HFF-Myc (cell line): ENCODE results near the gene KRT77.

Experiments
- DNase-seq: peaks from one replicate; pipeline ENCODE4 v3.0.0-alpha.2; 2011; ENCODE audit warnings: low read depth; ENCODE audit errors: extremely low read depth
- H3K4me3 ChIP-seq: replicated peaks from 2 replicates; pipeline ENCODE4 v1.5.1; 2011; ENCODE audit warnings: low read depth, mild to moderate bottlenecking, control low read depth, low read length
- TF ChIP-seq, protein P1 (sequence below): IDR thresholded peaks from 2 replicates; pipeline ENCODE4 v1.5.1; 2012; ENCODE audit warnings: mild to moderate bottlenecking, low read depth, low read length, control low read depth; ENCODE audit errors: missing control alignments

The KRT77 gene

DNA sequence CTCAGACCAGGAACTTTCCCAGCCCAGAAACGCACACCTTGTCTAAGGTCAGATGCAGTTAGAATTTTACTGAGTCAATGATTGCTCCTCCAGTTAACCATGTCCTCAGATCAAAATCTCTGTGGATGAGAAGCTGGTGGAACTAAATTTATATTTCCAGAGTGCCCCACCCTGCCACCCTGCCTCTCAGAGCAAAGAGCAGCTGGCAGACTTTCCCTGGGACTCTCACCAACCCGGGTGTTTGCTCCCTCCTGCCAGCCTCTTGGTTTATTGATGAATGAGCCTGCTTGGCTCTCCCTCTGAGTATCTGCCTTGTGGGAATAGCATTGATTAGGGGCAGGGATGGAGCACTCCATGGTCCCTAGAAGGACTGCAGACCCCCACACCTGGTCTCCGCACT, 17.3 kb downstream of the KRT77 start:
- TF ChIP-seq, protein P1, sequence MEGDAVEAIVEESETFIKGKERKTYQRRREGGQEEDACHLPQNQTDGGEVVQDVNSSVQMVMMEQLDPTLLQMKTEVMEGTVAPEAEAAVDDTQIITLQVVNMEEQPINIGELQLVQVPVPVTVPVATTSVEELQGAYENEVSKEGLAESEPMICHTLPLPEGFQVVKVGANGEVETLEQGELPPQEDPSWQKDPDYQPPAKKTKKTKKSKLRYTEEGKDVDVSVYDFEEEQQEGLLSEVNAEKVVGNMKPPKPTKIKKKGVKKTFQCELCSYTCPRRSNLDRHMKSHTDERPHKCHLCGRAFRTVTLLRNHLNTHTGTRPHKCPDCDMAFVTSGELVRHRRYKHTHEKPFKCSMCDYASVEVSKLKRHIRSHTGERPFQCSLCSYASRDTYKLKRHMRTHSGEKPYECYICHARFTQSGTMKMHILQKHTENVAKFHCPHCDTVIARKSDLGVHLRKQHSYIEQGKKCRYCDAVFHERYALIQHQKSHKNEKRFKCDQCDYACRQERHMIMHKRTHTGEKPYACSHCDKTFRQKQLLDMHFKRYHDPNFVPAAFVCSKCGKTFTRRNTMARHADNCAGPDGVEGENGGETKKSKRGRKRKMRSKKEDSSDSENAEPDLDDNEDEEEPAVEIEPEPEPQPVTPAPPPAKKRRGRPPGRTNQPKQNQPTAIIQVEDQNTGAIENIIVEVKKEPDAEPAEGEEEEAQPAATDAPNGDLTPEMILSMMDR = no peak
- no peak overlapping the region for H3K4me3 ChIP-seq
- DNase-seq = no peak

DNA sequence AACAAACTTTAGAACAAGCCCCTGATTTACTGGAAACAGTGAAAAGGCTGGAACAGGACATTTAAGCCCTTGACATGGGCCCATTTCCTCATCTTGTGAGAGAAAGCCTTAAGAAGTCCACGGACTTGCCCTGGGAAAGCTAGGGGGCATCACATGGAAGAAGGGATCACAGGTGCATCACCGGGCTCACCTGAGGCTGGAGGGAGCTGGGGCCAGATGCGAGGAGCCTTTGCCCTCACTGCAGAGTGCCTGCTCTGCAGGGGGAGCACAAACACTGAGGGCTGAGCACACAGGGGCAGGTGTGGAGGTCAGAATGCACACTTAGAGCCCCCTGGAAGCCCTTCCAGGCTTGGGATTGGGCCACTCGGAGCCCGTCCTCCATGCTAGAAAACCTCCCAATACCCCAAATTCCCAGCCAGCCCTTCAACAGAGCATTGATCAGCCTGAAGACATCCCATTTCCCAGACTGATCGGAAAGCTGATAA, 17.9 kb downstream of the KRT77 start:
- TF ChIP-seq, protein P1 = no peak
- DNase-seq = no peak
- H3K4me3 ChIP-seq = no peak overlapping the region

DNA sequence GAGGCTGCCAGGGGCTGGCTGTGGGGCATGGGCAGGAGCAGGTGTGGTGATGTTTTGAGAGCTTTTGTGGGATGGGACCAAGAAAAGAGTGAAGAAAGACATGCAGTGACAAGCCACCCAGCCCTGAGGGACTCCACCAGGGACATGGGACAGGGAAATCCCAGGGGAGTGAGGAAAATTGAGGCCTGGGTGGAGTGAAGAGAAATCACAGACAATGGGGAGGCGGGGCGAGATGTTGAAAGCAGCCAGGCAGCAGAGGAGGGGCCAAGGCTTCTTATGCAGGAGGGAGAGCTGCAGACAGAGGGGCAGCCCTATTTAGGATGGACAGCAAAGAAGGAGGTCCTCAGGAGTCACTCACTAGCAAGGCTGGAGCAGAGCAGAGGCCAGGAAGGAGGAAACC, 18.9 kb downstream of the KRT77 start:
- no peak for DNase-seq
- TF ChIP-seq, protein P1 = no peak
- no peak overlapping the region for H3K4me3 ChIP-seq

DNA sequence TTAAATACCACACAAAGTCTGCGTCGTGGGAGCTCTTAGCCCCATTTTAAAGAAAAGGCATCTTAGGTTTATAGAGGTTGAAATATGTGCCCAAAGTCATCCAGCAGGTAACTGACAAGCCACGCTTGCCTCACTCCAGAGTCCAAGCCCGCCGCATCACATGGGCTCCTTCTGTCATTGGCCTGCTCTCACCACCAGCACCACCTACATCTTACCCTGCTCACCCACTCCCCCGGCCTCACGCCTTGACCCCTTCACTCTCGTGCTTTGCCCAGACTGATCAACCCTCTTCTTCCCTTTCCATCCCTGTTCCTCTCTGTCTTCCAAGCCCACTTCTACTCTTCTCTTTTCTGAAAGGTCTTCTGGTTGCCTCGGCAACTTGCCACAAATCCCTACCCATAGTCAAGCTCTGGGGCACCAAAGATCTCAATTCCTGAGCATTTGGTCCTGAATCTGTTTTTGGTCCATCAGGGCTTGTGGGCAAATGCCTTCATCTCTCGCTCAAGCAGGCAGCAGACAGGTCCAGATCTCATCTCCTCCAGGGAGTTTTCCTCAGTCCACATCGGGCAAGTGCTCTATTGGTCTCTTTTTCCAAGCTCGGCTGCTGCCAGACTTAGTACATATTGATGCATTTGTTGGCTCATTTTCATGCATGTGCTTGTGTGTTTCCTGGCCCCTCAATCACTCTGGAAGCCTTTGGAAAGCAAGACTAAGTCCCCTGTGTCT, 19.6 kb downstream of the KRT77 start:
- DNase-seq = no peak
- TF ChIP-seq, protein P1 = no peak
- no peak overlapping the region for H3K4me3 ChIP-seq

DNA sequence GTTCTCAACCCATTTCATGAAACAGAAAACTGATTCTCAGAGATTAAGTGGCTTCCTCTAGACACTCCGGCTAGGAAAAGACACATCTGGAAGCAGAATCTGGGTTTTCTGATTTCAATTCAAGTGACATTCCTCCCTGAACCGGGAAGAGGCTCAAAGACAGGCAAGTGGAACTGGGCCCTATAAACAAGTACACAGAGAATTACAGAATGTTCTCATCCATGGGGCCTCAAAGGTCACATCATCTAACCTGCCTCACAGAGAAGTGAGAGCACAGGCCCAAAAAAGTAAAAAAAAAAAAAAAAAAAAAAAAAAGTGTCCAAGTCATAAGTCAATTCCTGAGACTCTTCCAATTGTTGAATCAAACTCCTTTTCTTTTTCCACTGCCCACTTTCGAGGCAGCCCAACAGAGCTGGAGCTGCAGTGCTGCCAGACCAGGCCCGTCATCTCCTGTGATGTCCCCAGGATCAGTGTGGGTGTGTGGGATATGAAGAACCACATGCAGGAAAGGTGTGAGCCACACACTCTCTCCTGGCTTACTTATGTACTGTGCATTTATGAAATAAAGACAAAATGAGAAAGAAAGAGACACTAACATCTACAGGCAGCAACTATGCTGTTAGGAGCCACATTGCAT, 20.3 kb downstream of the KRT77 start:
- no peak for DNase-seq
- TF ChIP-seq, protein P1 = no peak
- no peak overlapping the region for H3K4me3 ChIP-seq

DNA sequence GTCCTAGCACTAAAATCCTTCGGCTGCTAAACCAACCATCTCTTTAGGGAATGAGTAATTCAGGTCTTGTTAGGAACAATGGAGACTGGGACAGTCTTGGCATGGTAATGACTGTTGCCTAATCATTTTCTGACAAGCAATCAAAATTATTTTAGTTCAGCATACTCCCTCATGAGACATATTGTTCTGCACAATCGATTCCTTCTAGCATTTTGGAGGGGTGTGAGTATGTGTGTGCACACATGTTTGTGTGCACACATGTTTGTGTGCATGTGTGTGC, 21.0 kb downstream of the KRT77 start:
- H3K4me3 ChIP-seq = no peak overlapping the region
- TF ChIP-seq, protein P1 = no peak
- DNase-seq = no peak
